BLaER1 (cell line): ENCODE results near the gene RAET1L.
"Not testable (repeated sequence)": the region's sequence is repeated elsewhere in the genome, so short reads cannot be mapped to it uniquely, and the experiment has no call there.

Source experiments
- H3K27ac ChIP-seq: shearing (Covaris generic); formaldehyde crosslinking; 2 replicates; pipeline ENCODE4 v1.8.1; 2022
- H3K27me3 ChIP-seq: shearing (Covaris generic); formaldehyde crosslinking; 2 replicates; pipeline ENCODE4 v1.8.1; 2022
- H3K36me3 ChIP-seq: shearing (Covaris generic); formaldehyde crosslinking; 2 replicates; pipeline ENCODE4 v1.8.1; 2022
- H3K4me1 ChIP-seq: shearing (Covaris generic); formaldehyde crosslinking; 2 replicates; pipeline ENCODE4 v1.8.1; 2022
- H3K4me2 ChIP-seq: shearing (Covaris generic); formaldehyde crosslinking; 2 replicates; pipeline ENCODE4 v1.8.1; 2022
- H3K4me3 ChIP-seq: shearing (Covaris generic); formaldehyde crosslinking; 2 replicates; pipeline ENCODE4 v1.8.1; 2022
- H3K9ac ChIP-seq: shearing (Covaris generic); formaldehyde crosslinking; 2 replicates; pipeline ENCODE4 v1.8.1; 2022
- H3K9me3 ChIP-seq: shearing (Covaris generic); formaldehyde crosslinking; 2 replicates; pipeline ENCODE4 v1.8.1; 2022
- H4K20me1 ChIP-seq: shearing (Covaris generic); formaldehyde crosslinking; 2 replicates; pipeline ENCODE4 v1.8.1; 2022
- Cebpa-rat ChIP-seq: shearing (Covaris generic); IDR thresholded peaks from 2 replicates; pipeline ENCODE4 v1.8.1; 2022

The RAET1L gene

DNA sequence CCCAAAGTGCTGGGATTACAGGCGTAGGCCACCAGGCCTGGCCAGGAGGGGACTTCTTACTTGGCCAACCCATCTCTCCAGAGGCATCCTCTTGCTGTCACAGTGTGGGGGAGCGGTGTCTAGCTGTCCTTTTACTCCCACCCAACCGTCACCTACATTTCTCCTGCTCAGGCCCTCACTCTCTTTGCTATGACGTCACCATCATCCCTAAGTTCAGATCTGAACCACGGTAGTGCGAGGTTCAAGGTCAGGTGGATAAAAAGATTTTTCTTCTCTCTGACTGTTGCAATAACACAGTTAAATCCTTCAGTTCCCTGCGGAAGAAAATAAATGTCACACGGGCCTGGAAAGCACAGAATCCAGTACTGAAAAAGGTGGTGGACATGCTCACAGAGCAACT, 7.3 kb upstream of the RAET1L start:
- no peak for TF ChIP-seq Cebpa-rat
- H3K4me3 ChIP-seq = no peak overlapping the region
- no peak overlapping the region for H3K9ac ChIP-seq
- H4K20me1 ChIP-seq = no peaks in the 10 kb centered on the region
- no peak overlapping the region for H3K27ac ChIP-seq
- peaks cover 14% of the 10 kb centered on the region for H3K27me3 ChIP-seq
- H3K36me3 ChIP-seq = no peaks in the 10 kb centered on the region
- peaks cover 12% of the 10 kb centered on the region for H3K4me1 ChIP-seq
- H3K9me3 ChIP-seq = no peaks in the 10 kb centered on the region
- H3K4me2 ChIP-seq = no peak overlapping the region

DNA sequence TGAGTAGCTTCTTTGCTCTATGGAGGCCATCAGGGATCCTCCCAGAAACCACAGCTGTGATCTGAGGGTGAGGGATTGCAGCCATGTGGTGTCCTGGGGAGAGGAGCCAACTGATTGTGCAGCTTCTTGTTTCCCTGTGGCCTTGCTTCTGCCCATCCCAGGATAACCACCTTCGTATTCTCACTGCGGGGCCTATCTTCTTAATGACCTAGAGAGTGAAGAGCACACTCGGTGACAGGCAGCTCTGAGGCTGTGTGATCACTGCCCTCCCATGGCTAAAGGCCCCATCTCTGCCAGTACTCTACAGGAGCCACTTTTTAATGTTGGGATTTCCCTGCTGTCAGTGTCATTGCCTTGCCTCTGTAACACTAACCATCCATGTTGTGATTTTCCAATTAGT, 5.3 kb upstream of the RAET1L start:
- Histone ChIP-seq H3K36me3 (no peaks in the 10 kb centered on the region), H3K27me3 (peaks cover 22% of the 10 kb centered on the region), H4K20me1 (peaks cover 2% of the 10 kb centered on the region; the same call in 1 of the 2 replicates), H3K9ac (no peak overlapping the region), H3K9me3 (no peaks in the 10 kb centered on the region), H3K4me3 (no peak overlapping the region), H3K27ac (no peak overlapping the region), H3K4me1 (peaks cover 12% of the 10 kb centered on the region), H3K4me2 (no peak overlapping the region)
- no peak for TF ChIP-seq Cebpa-rat

DNA sequence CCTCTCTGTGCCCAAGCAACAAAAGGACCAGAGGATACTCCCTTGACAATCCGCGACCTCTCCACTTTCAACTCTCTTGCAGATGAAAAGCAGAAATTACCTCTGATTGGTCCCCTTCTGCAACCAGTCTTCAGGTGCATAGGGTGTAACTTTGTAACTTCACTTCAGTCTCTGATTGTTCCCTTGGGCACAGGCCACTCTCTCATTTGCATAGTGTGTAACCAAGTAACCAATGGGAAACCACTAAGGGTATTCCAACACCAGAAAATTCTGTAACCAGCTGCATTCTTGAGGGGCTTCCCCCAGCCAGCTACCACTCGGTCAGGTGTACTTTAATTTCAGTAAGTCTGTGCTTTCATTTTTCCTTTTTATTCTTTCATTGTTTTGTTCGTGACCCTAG, 4.4 kb upstream of the RAET1L start:
- Histone ChIP-seq H3K27ac (no peak overlapping the region), H3K27me3 (peaks cover 31% of the 10 kb centered on the region), H3K4me2 (peak overlapping the region; percentile 33), H3K9me3 (no peaks in the 10 kb centered on the region), H3K36me3 (no peaks in the 10 kb centered on the region), H3K4me3 (no peak overlapping the region), H3K9ac (no peak overlapping the region), H3K4me1 (peaks cover 12% of the 10 kb centered on the region), H4K20me1 (peaks cover 11% of the 10 kb centered on the region; the same call in 1 of the 2 replicates)
- no peak for TF ChIP-seq Cebpa-rat

DNA sequence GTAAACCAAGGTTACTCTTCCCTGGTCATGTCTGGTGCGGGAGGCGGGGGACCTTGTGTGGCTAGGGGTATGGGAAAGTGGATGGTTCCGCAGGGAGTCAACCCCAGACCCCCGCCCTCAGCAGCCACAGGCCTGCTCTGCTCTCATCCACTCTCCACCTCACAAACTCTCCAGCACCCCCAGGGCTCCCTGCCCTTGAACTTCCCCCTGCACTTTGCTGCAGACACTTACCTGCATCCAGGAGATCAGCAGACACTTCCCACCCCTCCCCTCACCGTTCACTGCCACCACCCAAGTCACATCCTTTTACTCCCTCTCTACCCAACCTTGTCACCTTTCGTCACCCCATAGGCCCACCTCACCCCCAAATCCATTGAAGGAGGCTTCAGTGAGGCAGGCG, 3.9 kb upstream of the RAET1L start:
- no peak for TF ChIP-seq Cebpa-rat
- Histone ChIP-seq H3K27ac (no peak overlapping the region), H4K20me1 (peaks cover 12% of the 10 kb centered on the region; the same call in 1 of the 2 replicates), H3K27me3 (peaks cover 36% of the 10 kb centered on the region), H3K9me3 (no peaks in the 10 kb centered on the region), H3K36me3 (no peaks in the 10 kb centered on the region), H3K4me3 (no peak overlapping the region), H3K9ac (no peak overlapping the region), H3K4me2 (peak overlapping the region; percentile 33), H3K4me1 (peaks cover 12% of the 10 kb centered on the region)

DNA sequence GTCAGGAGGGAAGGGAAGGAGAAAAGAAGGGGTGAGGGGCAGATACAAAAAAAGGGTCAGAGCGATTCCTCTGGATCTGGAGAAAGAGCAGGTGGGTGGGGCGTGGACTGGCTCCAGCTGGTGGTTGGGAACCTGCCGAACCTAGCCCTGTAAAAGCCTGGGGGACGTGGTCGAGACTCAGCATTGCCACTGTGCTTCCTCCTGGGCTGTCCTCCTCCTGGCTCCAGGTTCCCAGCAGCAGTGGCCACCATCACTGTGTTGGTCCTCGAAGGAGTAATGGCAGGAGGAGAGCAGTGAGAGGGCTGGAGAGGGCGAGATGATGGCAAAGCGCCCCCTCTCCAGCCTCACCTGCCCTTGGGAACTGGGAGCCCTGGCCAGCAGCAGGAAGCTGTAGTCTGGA, 3.5 kb upstream of the RAET1L start:
- Histone ChIP-seq H4K20me1 (peaks cover 12% of the 10 kb centered on the region; the same call in 1 of the 2 replicates), H3K36me3 (no peaks in the 10 kb centered on the region), H3K4me3 (no peak overlapping the region), H3K27ac (no peak overlapping the region), H3K4me2 (no peak overlapping the region), H3K27me3 (peaks cover 40% of the 10 kb centered on the region), H3K4me1 (peaks cover 12% of the 10 kb centered on the region), H3K9me3 (no peaks in the 10 kb centered on the region), H3K9ac (no peak overlapping the region)
- TF ChIP-seq Cebpa-rat = no peak

DNA sequence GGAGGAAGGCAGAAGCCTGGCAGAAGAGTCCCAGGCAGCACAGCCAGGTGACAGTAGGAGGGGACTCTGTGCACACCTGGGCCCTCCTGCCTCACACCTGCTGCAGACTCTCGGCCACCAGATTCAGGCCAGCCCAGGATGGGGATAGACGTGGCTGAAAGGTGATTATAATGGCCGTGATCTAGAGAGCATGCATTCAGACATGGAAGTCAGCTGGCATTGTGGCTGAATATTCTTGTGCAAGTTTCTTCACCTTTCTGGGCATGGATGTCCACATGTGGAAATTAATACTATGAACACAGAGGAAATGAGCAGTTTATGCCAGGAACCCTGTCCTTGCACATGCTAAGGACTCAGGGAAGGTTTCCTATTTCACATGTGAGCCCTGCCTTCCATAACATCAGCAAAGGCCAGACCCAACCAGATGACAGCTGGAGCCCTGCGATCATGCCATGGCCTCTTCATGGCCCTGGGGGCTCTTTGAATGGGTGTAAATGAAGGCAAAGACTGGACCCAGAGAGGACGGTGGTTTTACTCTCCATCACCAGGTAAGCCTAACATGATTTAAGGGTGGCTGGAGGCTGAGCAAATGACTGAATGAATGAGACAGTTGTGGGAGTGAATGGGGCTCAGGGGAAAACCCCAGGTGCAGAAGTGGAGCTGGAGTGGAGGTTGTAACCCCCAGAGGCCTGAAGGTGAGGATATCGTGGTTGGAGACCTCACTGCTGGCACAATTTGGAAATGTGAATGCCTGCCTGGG, 2.7 kb upstream of the RAET1L start:
- no peaks in the 10 kb centered on the region for H3K9me3 ChIP-seq
- no peak overlapping the region for H3K9ac ChIP-seq
- no peak overlapping the region for H3K27ac ChIP-seq
- H3K4me2 ChIP-seq = no peak overlapping the region
- peaks cover 12% of the 10 kb centered on the region for H3K4me1 ChIP-seq
- no peak overlapping the region for H3K4me3 ChIP-seq
- peaks cover 12% of the 10 kb centered on the region; the same call in 1 of the 2 replicates for H4K20me1 ChIP-seq
- no peak for TF ChIP-seq Cebpa-rat
- no peaks in the 10 kb centered on the region for H3K36me3 ChIP-seq
- peaks cover 41% of the 10 kb centered on the region for H3K27me3 ChIP-seq

DNA sequence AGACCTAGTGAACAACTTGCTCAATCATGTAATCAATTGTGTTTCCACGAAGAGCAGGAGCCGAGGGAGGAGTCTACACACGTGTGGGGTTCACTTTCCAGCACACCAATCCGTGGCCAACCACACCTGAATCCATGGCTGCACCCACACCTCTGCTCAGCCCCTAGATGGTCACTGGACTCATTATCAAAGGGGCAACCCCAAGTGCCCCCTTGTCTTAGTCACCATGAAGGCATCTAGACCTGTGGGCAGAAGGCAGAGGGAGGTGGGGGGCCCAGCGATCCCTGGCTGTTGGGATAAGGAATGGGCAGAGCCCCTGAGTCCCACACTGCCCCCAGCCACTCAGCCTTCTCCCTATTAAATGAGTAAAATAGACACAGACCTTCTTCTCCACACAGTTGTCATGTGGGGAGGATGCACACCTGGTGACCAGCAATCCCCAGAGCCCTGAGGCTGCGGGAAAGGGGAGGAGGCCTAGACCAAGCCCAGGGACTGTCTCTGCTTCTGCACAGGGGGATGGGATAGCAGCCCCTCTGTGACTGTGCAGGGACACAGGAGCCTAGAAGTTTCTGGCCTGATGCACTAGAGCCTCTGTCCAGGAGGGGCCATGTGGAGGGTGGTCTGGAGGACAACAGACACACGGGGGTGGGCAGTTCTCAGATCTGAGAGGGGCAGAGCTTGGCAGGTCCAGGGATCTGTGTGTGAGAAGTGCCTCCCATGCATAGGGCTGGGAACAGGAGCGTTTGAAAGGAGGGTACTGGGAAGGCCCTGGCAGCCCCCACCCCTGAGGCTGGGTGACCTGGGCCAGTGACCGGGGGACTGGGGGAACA, 1.9 kb upstream of the RAET1L start:
- H3K9ac ChIP-seq = no peak overlapping the region
- H3K27ac ChIP-seq = no peak overlapping the region
- peaks cover 41% of the 10 kb centered on the region for H3K27me3 ChIP-seq
- H3K36me3 ChIP-seq = no peaks in the 10 kb centered on the region
- no peaks in the 10 kb centered on the region for H3K9me3 ChIP-seq
- no peak for TF ChIP-seq Cebpa-rat
- H3K4me2 ChIP-seq = peak overlapping the region; percentile 17; the same call in 1 of the 2 replicates
- H3K4me1 ChIP-seq = peaks cover 12% of the 10 kb centered on the region
- H3K4me3 ChIP-seq = no peak overlapping the region
- peaks cover 12% of the 10 kb centered on the region; the same call in 1 of the 2 replicates for H4K20me1 ChIP-seq

DNA sequence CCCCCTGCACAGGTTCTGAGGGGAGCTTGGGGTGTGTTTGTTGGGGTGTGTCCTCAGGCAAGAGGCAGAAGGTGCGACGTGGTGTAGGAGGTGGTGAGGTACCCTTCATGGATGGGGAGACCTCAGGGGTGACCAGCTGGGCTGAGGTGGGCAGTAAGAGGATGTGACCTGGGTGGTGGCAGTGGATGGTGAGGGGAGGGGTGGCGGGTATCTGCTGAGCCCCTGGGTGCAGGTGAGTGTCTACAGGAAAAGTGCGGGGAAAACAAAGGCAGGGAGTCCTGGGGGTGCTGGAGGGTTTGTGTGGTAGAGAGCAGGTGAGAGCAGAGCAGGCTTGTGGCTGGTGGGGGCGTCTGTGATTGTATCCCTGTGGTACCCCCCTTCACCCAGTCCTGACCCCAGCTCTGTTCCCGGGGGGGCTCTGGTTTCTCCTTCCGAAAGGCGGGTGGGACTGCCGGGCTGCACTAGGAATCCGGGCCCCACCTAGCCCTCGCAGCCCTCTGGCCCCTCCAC, 631 bp downstream of the RAET1L start:
- no peak overlapping the region for H3K4me2 ChIP-seq
- H3K27ac ChIP-seq = no peak overlapping the region
- H3K9me3 ChIP-seq = no peaks in the 10 kb centered on the region
- TF ChIP-seq Cebpa-rat = no peak
- H3K27me3 ChIP-seq = peaks cover 41% of the 10 kb centered on the region
- no peak overlapping the region for H3K9ac ChIP-seq
- H4K20me1 ChIP-seq = peaks cover 12% of the 10 kb centered on the region; the same call in 1 of the 2 replicates
- H3K4me3 ChIP-seq = no peak overlapping the region
- peaks cover 5% of the 10 kb centered on the region for H3K4me1 ChIP-seq
- H3K36me3 ChIP-seq = no peaks in the 10 kb centered on the region

DNA sequence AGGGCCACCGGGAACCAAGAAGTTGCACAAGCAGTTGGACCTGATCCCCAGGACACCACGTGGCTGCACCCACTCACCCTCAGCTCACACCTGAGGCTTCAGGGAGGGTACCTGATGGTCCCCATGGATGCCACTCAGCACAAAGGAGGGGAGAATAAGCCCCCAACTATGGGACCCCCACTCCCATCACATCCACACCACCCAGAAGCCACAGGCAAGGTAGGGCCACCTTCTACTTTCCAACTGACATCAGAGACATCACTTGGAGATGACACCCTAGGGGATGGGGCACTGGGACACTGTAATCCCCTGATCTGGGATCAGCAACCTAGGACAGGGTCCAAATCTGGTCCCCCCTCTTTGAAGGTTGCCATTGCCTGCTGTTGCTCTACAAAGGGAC, 1.3 kb downstream of the RAET1L start:
- not testable (repeated sequence) for H3K36me3 ChIP-seq, H3K4me2 ChIP-seq, H3K4me1 ChIP-seq, H3K27ac ChIP-seq, H3K9ac ChIP-seq, H3K9me3 ChIP-seq, H3K4me3 ChIP-seq
- Histone ChIP-seq H4K20me1 (peaks cover 12% of the 10 kb centered on the region; the same call in 1 of the 2 replicates), H3K27me3 (peaks cover 41% of the 10 kb centered on the region)

DNA sequence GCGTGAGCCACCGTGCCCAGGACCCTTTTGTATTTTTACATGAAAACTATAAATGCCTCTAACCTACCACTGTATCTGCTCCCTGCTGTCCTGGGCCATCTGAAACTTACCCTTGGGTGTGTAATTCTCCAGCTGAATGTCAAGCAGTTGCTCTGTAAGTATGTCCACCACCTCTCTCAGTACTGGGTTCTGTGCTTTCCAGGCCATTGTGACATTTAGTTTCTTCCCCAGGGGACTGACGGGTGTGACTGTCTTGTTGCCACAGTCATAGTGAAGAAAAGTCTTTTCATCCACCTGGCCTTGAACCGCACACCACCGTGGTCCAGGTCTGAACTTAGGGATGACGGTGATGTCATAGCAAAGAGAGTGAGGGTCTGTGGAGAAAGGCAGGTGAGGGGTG, 3.5 kb downstream of the RAET1L start:
- peaks cover 32% of the 10 kb centered on the region for H3K27me3 ChIP-seq
- H3K4me2 ChIP-seq, H3K4me3 ChIP-seq, H3K9me3 ChIP-seq, H3K27ac ChIP-seq, H3K4me1 ChIP-seq, H3K36me3 ChIP-seq, H3K9ac ChIP-seq: not testable (repeated sequence)
- peaks cover 12% of the 10 kb centered on the region; the same call in 1 of the 2 replicates for H4K20me1 ChIP-seq
